GM21515 (cell line): ENCODE measurements around the gene RHBDL1.

ENCODE experiments used
- ATAC-seq: cut with Tn5 transposase; IDR thresholded peaks from one replicate; pipeline ENCODE4 v1.9.1; 2021; ENCODE audit not compliant: unreplicated experiment

RHBDL1 gene

DNA sequence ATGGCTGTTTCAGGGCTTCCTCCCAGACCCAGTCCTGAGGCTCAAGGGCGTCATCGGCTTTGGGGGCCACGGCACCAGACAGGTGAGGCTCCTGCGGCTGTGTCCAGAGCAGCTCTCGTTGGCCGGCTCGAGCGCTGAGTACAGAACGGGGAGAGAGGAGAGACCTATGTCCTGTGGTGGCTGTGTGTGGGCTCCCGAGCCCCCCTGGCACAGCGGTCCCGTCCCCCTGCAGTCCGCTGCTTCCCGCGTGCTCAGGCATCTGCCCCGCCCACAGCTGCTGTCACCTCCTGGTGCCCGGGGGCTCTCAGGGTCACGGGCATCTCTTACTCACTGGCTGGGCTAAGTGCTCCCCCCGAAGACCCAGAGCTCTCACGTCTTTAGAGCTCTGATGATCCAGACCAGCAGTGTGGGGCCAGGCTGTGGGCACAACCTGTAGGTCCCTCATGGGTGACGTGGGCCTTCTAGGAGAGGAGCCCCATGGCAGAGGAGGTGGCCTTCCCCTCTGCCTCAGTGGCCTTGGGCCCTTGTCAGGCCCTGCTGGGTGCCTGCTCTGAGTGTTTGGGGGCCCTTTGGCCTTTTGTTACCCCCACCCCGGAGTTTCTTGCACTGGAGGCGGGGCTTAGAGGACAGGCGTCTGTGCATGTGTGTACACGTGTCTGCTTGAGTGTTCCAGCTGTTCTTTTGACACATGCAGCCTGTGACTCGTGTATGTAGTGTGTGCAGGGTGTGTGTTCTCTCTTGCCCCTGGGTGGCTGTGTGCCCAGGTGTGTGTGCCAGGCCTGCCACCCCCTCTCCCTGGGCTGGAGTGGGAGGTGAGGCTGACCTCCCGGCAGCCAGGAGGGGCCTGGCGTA lies 22.8 kb upstream of the RHBDL1 start:
- ATAC-seq, result no peak

DNA sequence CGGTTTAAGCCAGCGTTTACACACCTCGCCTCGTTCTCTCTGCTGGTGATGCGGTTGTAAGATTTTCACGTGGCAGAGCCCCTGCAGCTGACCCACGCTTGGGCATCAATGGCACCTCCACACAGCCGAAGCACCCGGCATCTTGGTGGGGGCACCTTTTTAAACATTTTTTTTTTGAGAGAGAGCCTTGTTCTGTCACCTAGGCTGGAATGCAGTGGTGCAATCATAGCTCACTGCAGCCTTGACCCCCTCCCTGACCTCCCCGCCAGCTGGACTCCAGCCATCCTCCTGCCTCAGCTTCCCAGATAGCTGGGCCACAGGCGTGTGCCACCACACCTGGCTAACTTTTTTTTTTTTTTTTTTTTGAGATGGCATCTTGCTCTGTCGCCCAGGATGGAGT lies 21.4 kb upstream of the RHBDL1 start:
- ATAC-seq, result no peak

DNA sequence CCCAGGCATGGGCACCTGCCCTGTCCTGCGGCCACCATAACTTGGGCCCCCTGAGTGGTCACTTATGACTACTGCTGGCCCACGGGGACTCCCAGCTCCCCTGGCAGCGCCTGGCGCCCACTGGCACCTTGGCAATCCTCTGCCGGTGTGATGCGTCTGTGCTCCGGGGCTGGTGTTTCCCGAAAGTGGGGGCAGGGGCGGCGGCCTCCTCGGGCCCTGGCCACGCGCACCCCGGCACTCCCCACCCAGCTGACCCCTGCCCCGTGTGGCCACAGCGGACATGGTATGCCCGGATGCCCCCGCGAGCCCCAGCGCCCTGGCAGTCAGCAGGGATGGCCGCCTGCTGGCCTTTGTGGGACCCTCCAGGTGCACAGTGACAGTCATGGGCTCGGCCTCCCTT lies 18.0 kb upstream of the RHBDL1 start:
- ATAC-seq, result no peak

DNA sequence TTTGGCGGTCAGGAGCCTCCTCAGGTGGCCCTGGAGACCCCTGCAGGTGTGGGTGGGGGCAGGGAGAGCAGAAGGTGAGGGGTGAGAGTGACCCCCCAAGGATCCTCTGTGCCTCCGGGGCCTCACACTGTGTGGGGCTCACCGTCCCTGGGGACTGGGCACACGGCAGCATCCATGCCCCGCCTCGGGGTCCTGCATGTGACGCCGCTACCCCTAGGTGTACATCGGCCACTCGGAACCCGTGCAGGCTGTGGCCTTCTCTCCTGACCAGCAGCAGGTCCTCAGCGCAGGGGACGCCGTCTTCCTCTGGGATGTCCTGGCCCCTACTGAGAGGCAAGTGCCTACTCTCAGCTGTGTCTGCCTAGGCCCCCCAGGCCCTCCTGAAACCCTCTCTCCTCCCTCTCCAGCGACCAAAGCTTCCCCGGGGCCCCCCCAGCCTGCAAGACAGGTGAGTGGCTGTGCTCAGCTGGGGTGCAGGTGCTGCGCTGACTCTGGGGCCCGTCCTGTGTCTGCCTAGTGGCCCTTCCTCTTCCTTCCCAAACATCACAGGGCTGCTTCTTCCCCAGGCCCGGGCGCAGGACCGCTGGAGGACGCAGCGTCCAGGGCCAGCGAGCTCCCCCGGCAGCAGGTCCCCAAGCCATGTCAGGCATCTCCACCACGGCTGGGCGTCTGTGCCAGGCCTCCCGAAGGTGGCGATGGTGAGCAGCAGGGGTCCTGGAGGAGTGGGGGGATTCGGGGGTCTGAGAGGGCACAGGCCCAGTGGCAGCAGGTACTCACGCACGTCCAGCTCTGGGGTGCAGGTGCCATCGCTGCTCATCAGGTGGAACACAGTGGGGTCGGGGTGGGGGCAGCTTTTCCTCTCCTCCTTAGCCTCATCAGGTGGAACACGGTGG lies 16.5 kb upstream of the RHBDL1 start:
- ATAC-seq, result no peak

DNA sequence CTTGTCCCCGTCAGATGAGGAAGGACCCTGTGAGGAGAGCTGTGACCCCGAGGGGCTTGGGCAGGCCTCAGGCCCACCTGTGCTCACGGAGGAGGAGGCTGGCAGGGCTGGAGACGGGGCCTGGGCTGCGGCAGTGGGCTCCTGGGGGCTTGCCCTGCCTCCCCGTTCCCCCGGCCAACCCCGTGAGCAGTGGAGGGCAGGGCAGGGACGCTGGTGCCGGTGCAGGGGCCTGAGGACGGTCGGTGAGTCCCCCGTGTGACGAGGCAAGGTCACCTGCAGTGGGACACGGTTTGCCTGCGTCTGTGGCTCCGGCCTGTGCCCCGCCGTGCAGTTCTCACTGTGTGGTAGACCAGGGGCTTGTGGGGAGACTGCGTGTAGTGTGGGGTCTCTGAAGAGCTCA lies 15.9 kb upstream of the RHBDL1 start:
- ATAC-seq, result no peak

DNA sequence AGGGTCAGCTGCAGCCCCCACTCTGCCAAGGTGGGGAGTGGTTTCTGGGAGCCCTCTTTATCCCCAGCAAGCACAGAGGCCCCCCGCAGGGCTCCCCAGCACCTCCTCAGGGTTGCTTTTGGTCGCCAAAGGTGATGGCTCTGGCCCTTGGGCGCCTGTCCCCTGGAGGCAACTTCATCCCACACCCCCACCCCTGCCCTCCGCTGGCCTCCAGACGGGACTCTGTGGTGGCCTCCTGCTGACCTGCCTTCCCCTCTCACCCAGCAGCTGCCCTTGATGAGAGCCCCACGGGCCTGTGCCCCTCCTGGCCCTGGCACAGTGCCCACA lies 15.4 kb upstream of the RHBDL1 start:
- ATAC-seq, result no peak

DNA sequence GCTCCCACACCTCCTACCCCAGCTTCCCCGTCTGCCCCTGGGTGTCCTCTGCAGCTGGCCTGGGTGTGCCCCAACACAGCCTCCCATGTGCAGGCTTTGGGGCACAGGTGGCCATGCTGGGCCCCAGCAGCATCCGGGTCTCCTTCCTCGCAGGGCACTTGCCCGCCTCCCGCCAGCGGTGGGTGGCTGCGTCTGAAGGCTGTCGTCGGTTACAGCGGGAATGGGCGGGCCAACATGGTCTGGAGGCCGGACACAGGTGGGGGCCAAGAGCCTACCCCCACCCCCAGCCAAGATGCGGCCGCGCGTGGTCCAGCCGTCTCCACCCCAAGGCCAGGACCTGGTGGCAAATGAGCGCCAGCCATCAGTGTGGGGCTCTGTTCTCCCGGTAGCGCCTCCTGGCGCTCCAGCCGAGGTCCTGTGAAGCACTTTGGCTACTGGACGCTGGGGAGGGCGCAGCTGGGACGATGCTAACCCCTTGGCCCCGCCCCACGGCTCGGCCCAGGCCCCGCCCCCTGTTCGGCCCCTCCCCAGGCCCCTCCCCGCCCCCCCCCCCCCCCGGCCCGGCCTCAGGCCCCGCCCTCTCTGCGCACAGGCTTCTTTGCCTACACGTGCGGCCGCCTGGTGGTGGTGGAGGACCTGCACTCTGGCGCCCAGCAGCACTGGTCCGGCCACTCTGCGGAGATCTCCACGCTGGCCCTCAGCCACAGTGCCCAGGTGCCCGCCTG lies 14.8 kb upstream of the RHBDL1 start:
- no peak for ATAC-seq

DNA sequence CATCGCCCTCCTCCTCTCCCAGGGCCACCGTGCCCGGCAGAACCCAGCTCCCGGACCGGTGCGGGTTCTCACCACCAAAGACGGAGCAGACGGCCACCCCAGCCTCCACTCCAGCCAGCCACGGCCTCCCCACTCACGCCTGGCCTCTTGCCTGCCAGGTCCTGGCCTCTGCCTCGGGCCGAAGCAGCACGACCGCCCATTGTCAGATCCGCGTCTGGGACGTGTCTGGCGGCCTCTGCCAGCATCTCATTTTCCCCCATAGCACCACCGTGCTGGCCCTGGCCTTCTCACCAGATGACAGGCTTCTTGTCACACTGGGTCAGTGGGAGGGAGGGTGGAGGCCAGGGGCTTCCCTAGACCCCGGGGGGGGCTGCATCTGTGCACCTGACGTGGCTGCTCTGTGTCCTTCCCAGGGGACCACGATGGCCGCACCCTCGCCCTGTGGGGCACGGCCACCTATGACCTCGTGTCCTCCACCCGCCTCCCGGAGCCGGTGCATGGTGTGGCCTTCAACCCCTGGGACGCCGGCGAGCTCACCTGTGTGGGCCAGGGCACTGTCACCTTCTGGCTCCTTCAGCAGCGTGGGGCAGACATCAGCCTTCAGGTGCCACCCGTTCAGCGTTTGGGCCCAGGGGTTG lies 14.2 kb upstream of the RHBDL1 start:
- no peak for ATAC-seq

DNA sequence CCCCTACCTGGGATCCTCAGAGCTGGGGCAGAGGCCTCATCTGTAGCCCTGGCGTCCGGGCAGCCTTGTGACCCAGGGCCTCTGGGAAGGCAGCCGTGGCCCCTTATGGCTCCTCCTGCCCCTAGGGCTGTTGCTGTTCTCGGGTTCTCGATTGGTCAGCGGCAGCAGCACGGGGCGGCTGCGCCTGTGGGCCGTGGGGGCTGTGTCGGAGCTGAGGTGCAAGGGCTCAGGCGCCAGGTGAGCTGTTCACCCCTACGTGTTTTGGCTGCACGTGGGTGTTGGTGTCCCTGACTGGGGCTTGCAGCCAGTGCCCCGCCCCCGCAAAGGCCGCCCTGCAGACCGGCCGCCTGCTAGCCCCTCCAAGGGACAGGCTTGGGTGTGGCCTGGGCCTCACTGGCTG lies 13.4 kb upstream of the RHBDL1 start:
- no peak for ATAC-seq

DNA sequence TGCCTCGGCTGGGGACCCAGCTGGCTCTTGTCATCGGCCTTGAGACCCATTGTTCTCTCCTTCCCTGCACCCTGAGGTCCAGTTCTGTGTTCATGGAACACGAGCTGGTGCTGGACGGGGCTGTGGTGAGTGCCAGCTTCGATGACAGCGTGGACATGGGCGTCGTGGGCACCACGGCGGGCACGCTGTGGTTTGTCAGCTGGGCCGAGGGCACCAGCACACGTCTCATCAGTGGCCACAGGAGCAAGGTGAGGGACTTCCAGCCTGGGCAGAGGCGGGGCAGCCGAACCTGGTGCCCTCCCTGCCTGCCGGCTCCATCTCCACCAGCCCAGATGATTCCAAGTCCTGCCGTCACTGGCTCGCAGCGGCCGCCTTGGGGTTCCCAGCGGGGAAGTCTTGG lies 12.9 kb upstream of the RHBDL1 start:
- no peak for ATAC-seq

DNA sequence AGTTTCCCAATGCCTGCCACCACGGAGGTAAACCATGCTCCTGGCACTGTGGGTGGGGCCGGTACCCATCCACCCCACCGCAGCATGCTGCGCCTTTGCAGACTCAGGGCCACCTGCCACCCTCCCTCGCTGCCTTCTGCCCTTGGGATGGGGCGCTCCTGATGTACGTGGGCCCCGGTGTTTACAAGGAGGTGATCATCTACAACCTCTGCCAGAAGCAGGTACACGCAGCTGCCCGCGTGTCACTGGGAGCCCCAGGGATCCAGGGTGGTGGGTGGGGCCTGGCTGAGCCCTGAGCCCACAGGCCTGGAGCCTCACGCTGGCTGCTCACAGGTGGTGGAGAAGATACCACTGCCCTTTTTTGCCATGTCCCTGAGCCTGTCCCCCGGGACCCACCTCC lies 8.9 kb upstream of the RHBDL1 start:
- ATAC-seq, result no peak

DNA sequence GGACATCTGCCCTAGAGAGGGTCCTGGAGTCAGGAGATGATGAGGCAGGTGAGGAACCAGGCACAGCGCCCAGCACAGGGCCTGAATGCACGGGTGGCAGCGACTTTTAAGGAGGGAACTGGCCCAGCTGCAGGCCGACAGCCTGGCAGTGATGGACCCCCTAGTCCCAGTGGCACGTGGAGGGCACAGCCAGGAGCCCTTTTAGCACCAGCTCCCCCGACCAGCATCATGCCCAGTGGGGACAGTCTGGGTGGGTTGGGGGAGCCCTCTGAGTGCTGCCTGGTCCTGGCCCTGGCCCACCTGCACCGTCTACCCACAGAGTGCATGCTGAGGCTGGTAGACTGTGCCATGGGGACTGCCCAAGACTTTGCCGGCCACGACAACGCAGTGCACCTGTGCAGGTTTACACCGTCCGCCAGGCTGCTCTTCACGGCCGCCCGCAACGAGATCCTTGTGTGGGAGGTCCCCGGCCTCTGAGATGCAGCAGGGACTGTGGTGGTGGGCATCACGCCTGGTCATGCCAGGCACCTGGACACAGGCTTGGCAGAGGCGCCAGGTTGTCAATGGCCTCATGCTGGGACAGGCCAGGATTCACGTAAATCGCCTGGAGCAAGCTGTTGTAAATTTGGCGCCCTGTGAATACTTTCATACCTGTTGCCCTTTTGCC lies 8.2 kb upstream of the RHBDL1 start:
- ATAC-seq, result no peak

DNA sequence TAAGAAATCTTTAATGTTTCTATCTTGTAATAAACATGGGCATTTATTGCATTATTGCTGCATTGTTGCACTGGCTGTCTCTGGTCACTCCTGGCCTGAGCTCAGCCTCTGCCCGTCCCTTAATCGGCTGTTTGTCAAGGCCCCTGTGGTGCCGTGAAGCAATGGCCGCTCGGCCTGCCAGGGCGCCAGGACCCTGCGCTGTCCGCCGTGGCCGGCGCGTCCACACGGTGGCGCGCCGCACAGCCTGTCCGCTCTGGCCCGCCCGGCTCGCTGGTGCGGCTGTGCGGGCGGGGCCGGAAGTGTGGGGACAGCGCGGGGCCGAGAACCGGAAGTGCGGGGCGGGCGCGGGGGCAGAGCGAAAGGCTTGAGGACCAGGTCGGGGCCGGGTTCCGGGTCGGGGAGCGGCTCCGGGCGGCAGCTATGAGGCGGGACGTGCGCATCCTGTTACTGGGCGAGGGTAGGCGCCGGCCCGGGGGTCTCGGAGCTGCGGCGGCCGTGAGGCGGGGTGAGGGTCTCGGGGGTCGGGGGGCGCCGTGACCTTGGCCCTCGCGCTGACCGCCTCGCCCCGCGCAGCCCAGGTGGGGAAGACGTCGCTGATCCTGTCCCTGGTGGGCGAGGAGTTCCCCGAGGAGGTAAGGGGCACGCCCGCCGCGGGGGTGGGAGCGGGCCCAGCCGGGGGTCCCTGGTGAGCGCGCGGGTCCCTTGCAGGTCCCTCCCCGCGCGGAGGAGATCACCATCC lies 7.5 kb upstream of the RHBDL1 start, which contains the start of gene RHOT2:
Gene RHOT2, plus strand, starts transcription at position 353 of the 739 bp plus-strand sequence. Its CDS starts 68 bp downstream, at position 421.
- ATAC-seq, result no peak

DNA sequence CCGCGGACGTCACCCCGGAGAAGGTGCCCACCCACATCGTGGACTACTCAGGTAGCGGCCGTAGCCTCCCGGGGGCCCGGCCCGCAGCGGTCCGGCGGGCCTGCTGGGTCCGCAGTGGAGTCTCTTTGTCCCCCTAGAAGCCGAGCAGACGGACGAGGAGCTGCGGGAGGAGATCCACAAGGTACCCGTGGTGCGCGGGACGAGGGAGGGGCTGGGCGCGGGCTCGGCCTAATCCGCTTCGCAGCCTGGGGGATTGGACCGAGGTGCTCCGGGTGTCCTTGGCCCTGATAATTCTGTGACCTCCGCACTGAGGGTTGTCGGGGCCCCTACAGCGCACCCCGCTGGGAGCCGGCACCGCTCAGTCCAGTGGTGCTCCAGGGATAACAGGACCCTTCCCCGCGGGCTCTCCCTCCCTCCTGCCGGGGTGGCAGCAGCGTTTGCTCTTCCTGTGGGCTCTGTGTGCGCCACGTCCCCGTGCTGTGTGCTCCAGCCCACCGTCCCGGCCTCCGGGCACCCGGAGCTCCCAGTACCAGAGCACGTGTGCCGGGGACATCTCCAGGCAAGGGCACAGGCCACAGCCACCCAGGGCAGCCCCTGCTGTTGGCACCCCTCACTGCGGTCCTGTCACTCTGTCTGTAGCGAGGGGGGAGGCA lies 6.8 kb upstream of the RHBDL1 start:
- ATAC-seq, result no peak

DNA sequence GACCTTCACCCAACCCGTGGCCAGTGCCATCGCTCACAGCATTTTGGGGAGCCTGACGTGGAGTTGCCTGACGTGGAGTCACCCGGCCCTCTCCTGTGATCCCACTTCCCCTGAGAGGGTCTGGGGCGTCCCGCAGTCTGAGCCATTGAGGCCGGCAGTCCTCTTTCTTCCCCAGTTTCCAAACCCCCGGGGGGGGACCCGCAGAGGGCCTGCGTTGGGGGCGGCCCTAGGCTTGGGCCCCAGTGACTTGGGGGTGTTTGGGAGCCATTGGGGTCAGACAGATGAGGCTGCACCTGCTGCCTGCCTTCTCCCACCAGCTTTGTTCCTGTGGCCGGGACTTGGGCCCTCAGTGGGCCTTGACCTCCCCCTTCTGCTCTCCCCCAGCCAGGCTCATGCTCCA lies 5.8 kb upstream of the RHBDL1 start:
- ATAC-seq, result no peak

DNA sequence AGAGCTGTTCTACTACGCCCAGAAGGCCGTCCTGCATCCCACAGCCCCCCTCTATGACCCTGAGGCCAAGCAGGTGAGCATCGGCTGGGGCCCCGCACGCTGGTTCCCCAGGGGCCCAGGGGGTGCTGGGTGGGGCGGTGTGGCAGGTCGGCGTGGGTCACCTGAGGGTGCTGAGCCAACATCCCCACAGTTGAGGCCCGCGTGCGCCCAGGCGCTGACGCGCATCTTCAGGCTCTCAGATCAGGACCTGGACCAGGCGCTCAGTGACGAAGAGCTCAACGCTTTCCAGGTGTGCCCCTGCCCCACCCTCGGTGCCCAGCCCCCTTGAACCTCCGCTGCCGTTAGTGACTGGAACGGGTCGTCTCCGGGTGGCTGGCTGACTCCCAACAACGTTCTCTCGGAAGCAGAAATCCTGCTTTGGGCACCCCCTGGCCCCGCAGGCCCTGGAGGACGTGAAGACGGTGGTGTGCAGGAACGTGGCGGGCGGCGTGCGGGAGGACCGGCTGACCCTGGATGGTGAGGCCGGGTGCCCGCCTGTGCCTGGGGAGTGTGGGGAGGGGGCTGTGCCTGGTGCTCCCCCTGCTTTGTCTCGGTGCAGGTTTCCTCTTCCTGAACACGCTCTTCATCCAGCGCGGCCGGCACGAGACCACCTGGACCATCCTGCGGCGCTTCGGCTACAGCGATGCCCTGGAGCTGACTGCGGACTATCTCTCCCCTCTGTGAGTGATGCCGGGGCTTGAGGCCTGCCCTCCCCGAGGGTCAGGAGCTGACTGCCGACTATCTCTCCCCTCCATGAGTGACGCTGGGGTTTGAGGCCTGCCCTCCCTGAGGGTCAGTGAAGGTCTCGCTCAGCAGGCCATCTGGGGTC lies 4.8 kb upstream of the RHBDL1 start:
- ATAC-seq, result no peak

DNA sequence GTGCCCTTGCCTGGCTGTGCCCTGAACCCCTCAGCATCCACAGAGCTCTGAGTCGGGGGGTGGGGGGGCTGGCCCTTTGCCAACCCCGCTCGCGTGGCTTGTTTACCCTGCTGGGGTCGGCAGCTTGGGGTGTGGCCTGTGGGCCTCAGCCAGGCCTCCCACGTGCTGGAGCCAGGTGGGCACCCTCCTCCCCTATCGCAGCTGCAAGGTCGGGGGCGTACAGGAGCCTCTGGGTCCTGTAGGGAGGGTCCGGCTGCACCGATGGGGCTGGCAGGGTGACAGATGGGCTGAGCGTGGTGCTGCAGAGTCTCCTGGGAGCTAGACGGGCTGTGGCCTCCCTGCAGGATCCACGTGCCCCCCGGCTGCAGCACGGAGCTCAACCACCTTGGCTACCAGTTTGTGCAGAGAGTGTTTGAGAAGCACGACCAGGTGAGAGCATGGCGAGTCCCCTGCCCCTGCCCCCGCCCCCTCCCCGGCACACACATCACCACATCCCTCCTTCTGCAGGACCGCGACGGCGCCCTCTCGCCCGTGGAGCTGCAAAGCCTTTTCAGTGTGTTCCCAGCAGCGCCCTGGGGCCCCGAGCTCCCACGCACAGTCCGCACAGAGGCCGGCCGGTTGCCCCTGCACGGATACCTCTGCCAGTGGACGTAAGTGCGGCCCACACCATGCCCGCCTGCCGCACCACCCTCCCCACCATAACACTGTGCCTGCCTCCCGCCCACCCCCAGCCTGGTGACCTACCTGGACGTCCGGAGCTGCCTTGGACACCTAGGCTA lies 3.9 kb upstream of the RHBDL1 start:
- ATAC-seq, result no peak

DNA sequence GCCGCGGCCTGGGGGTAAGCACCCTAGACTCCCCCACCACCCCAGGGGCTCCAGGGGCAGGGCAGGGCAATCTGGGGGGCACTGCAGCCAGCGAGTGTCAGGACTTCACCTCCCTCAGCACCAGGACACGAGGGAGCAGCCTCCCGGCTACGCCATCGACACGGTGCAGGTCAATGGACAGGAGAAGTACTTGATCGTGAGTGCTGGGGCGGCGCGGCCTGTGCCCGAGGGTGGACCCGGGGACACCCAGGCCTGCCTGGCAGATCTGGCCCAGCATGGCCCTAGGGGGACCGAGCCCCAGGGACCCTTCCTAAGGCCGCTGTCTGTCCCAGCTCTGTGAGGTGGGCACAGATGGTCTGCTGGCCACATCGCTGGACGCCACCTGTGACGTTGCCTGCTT lies 3.1 kb upstream of the RHBDL1 start:
- no peak for ATAC-seq
